Measurements from ENCODE around the gene CDH2. TPM values are rescaled to one million over a fixed set of nuclear protein-coding genes. Genes with fewer than 3 reads are reported as not detected.

The CDH2 gene
- total and polyA plus RNA-seq, 10 donors: 0.96 to 40.2 (median 24.6) TPM

- DNase-seq: no peak
- Histone ChIP-seq H3K9me3 (no peaks in the 10 kb centered on the region), H3K4me3 (no peak overlapping the region), H3K27me3 (replicated peaks in 1 of 7) (no peaks in the 10 kb centered on the region), H3K36me3 (no peaks in the 10 kb centered on the region), H3K4me1 (peaks cover 0 to 4% (median 0%) of the 10 kb centered on the region in 6 donors), H3K27ac (no peak overlapping the region)
- 79 to 94% (median 87%) methylated on average over 4 of the region's 4 CpGs for WGBS, 5 donors
- no peak for TF ChIP-seq POLR2AphosphoS5 (IDR thresholded peaks at IDR 0.05)
- TF ChIP-seq CTCF (IDR thresholded peaks at IDR 0.05 in 8 of 11, conservative IDR thresholded peaks at IDR 0.05 in 3 of 11): no peak
- TF ChIP-seq POLR2A (IDR thresholded peaks at IDR 0.05): no peak
- intact Hi-C loops (cut with DNase I; ENCODE audit: low total_unique reads): no loop called here
These were observed 132.9 kb downstream of the CDH2 start for GRCh38 chr18:28044036-28044435.

DNA sequence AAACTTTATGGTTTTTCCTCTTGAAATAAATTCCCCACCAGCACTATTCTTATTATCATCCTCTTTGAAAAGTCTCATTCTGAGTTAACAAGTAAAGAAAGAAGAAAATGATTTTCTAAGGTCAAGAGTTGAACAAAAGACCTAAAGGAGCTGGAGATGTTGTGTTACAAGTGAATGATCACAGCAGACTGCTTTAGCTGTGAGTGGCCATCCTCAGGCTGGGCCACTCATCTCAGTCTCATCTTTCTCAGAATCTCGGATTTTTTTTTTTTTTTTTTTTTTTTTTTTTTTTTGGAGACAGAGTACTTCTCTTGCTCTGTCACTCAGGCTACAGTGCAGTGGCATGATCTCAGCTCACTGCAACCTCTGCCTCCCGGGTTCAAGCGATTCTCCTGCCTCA is 133.3 kb downstream of the CDH2 start:
- TF ChIP-seq CTCF (IDR thresholded peaks at IDR 0.05 in 8 of 11, conservative IDR thresholded peaks at IDR 0.05 in 3 of 11) (no peak), POLR2AphosphoS5 (IDR thresholded peaks at IDR 0.05) (no peak), POLR2A (IDR thresholded peaks at IDR 0.05) (no peak)
- Histone ChIP-seq H3K4me3 (no peak overlapping the region), H3K4me1 (peaks cover 0 to 4% (median 0%) of the 10 kb centered on the region in 6 donors), H3K9me3 (no peaks in the 10 kb centered on the region), H3K36me3 (no peaks in the 10 kb centered on the region), H3K27ac (no peak overlapping the region), H3K27me3 (replicated peaks in 1 of 7) (no peaks in the 10 kb centered on the region)
- intact Hi-C loops (cut with DNase I; ENCODE audit: low total_unique reads): no loop called here
- DNase-seq: no peak
- WGBS, 5 donors: 71 to 90% (median 88%) methylated on average over 3 of the region's 3 CpGs

DNA sequence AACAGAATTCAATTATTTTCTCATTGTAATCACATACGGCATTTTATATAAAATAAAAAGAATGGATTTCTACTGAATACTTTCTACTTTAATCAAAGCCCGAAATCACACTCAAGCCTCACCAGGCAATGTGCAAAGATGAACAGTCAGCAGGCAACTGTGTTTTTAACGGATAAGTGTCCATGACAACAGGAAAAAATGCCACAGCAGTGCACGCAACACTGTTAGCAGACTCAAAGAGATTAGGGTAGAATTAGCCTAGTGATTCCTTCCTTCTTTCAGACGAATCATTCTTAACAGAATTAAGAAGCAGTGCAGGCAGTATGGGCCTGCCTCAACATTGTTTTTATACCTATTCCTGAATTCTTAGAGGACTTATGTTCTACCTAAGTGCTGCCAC is 135.6 kb downstream of the CDH2 start:
- WGBS, 5 donors: 50 to 61% (median 57%) methylated on average over 5 of the region's 5 CpGs
- intact Hi-C loops (cut with DNase I; ENCODE audit: low total_unique reads): no loop called here
- no peaks in the 10 kb centered on the region for H3K36me3 ChIP-seq
- no peaks in the 10 kb centered on the region for H3K27me3 ChIP-seq (replicated peaks in 1 of 7)
- peaks cover 0 to 4% (median 0%) of the 10 kb centered on the region in 6 donors for H3K4me1 ChIP-seq
- TF ChIP-seq POLR2A (IDR thresholded peaks at IDR 0.05) (no peak), CTCF (IDR thresholded peaks at IDR 0.05 in 8 of 11, conservative IDR thresholded peaks at IDR 0.05 in 3 of 11) (no peak), POLR2AphosphoS5 (IDR thresholded peaks at IDR 0.05) (peak in 1 of 3 donors; percentile 6)
- H3K4me3 ChIP-seq: no peak overlapping the region
- H3K9me3 ChIP-seq: no peaks in the 10 kb centered on the region
- DNase-seq: no peak
- peak overlapping the region in 2 of 8 donors; percentile 3 to 43 for H3K27ac ChIP-seq

DNA sequence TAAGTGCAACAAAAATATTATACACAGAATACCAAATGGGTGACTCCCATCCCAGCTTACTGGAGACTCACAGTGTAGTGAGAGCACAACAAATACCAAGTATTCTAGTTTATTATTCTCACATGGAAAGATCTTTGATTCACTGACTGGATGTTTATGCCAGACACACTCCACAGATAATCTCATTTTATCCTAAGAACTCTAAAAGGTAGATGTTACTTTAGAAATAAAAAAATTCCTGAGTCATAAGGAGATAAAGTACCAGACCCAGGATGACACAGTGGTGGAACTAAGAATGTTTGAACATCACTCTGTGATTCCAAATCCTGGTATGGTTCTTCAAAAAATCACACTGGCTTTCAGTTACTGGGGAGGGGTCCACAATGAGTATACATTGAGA is 136.2 kb downstream of the CDH2 start:
- H3K36me3 ChIP-seq: no peaks in the 10 kb centered on the region

More for the DNA sequence above, 136.2 kb downstream of the CDH2 start:
- Histone ChIP-seq H3K27me3 (replicated peaks in 1 of 7) (no peaks in the 10 kb centered on the region), H3K4me1 (peaks cover 0 to 4% (median 0%) of the 10 kb centered on the region in 6 donors), H3K9me3 (no peaks in the 10 kb centered on the region), H3K27ac (no peak overlapping the region), H3K4me3 (no peak overlapping the region)
- no peak for TF ChIP-seq CTCF (IDR thresholded peaks at IDR 0.05 in 8 of 11, conservative IDR thresholded peaks at IDR 0.05 in 3 of 11)
- no peak for TF ChIP-seq POLR2AphosphoS5 (IDR thresholded peaks at IDR 0.05)
- no peak for TF ChIP-seq POLR2A (IDR thresholded peaks at IDR 0.05)
- intact Hi-C loops (cut with DNase I; ENCODE audit: low total_unique reads): no loop called here
- no peak for DNase-seq
